ENCODE results near the gene IL36A. TPM values are rescaled to one million over a fixed set of nuclear protein-coding genes. Genes with fewer than 3 reads are reported as not detected.

IL36A gene
- total and polyA plus RNA-seq, 7 donors, result not detected

- WGBS, 2 donors, result 87 to 92% methylated on average over 3 of the region's 3 CpGs
- TF ChIP-seq POLR2A (IDR thresholded peaks at IDR 0.05) (no peak), CTCF (IDR thresholded peaks at IDR 0.05) (no peak), EP300 (IDR thresholded peaks at IDR 0.05) (no peak), POLR2AphosphoS5 (IDR thresholded peaks at IDR 0.05) (no peak)
- no peaks in the 10 kb centered on the region for H3K27me3 ChIP-seq
- no peak for DNase-seq
- H3K4me3 ChIP-seq, result no peak overlapping the region
- intact Hi-C loops (cut with DNase I), result no loop called here
- no peak overlapping the region for H3K27ac ChIP-seq
- H3K9me3 ChIP-seq, result no peaks in the 10 kb centered on the region
- no peaks in the 10 kb centered on the region for H3K4me1 ChIP-seq
- no peaks in the 10 kb centered on the region for H3K36me3 ChIP-seq
Observed at GRCh38 chr2:113038291-113038690, 33.0 kb downstream of the IL36A start.

GRCh38 chr2:113039158-113039557, 33.9 kb downstream of the IL36A start:
- H3K4me3 ChIP-seq, result no peak overlapping the region
- H3K27me3 ChIP-seq, result no peaks in the 10 kb centered on the region
- H3K9me3 ChIP-seq, result no peaks in the 10 kb centered on the region
- H3K27ac ChIP-seq, result no peak overlapping the region
- H3K36me3 ChIP-seq, result no peaks in the 10 kb centered on the region
- no peak for DNase-seq
- no peaks in the 10 kb centered on the region for H3K4me1 ChIP-seq
- TF ChIP-seq POLR2A (IDR thresholded peaks at IDR 0.05) (no peak), POLR2AphosphoS5 (IDR thresholded peaks at IDR 0.05) (no peak), CTCF (IDR thresholded peaks at IDR 0.05) (no peak), EP300 (IDR thresholded peaks at IDR 0.05) (no peak)
- intact Hi-C loops (cut with DNase I), result no loop called here
- WGBS, 2 donors, result 44 to 79% methylated on average over 2 of the region's 2 CpGs

DNA sequence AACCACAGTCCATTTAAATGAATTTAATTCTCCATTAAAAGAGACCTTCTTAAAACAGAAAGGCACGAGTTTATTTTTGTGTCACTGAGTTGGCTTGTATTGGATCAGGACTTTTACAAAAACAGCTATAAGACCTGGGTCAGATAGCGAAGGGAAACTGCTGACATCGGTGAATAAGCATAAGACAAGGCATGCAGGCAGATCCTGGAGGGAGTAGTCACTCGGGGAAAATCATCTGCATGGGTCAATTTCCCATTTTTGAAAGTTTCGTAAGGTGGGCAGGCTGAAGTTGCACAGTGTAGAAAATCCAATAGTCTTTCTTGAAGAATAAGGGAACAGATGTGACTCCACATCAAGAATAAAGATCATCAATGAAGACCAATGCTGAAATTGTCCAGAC, 34.5 kb downstream of the IL36A start:
- no peaks in the 10 kb centered on the region for H3K9me3 ChIP-seq
- H3K36me3 ChIP-seq, result no peaks in the 10 kb centered on the region
- H3K4me1 ChIP-seq, result no peaks in the 10 kb centered on the region
- H3K27me3 ChIP-seq, result no peaks in the 10 kb centered on the region
- TF ChIP-seq POLR2A (IDR thresholded peaks at IDR 0.05), result no peak
- no peak for TF ChIP-seq POLR2AphosphoS5 (IDR thresholded peaks at IDR 0.05)
- TF ChIP-seq CTCF (IDR thresholded peaks at IDR 0.05), result no peak
- no peak for TF ChIP-seq EP300 (IDR thresholded peaks at IDR 0.05)
- intact Hi-C loops (cut with DNase I), result no loop called here
- no peak for DNase-seq
- H3K4me3 ChIP-seq, result no peak overlapping the region
- H3K27ac ChIP-seq, result no peak overlapping the region
- WGBS, 2 donors, result 46 to 67% methylated on average over 5 of the region's 5 CpGs

GRCh38 chr2:113041871-113042270, 36.6 kb downstream of the IL36A start:
- intact Hi-C loops (cut with DNase I), result no loop called here
- DNase-seq, result no peak
- Histone ChIP-seq H3K27me3 (no peaks in the 10 kb centered on the region), H3K36me3 (no peaks in the 10 kb centered on the region), H3K4me3 (no peak overlapping the region), H3K27ac (no peak overlapping the region), H3K4me1 (no peaks in the 10 kb centered on the region), H3K9me3 (no peaks in the 10 kb centered on the region)
- TF ChIP-seq POLR2AphosphoS5 (IDR thresholded peaks at IDR 0.05) (no peak), POLR2A (IDR thresholded peaks at IDR 0.05) (no peak), CTCF (IDR thresholded peaks at IDR 0.05) (no peak), EP300 (IDR thresholded peaks at IDR 0.05) (no peak)
- WGBS, 2 donors, result 77 to 80% methylated on average over 5 of the region's 5 CpGs

DNA sequence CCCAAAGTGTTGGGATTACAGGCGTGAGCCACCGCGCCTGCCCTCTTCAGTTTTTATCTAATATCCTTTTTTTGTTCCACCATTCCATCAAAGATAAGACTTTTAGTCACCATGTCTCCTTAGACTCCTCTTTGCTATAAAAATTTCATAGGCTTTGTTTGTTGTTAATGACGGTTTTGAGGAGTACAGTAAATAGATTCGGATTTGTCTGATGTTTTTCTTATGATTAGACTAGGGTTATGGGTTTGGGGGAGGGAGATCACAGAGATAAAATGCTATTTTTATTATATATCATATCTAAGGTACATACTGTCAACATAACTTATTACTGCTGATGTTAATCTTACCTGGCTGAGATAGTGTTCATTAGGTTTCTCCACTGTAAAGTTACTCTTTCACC, 41.2 kb downstream of the IL36A start:
- Histone ChIP-seq H3K36me3 (no peaks in the 10 kb centered on the region), H3K27ac (no peak overlapping the region), H3K9me3 (no peaks in the 10 kb centered on the region), H3K4me1 (no peaks in the 10 kb centered on the region), H3K27me3 (no peaks in the 10 kb centered on the region), H3K4me3 (no peak overlapping the region)
- intact Hi-C loops (cut with DNase I), result no loop called here
- WGBS, 2 donors, result 82 to 93% methylated on average over 5 of the region's 5 CpGs
- DNase-seq, result no peak
- no peak for TF ChIP-seq CTCF (IDR thresholded peaks at IDR 0.05)
- no peak for TF ChIP-seq POLR2A (IDR thresholded peaks at IDR 0.05)
- no peak for TF ChIP-seq EP300 (IDR thresholded peaks at IDR 0.05)
- no peak for TF ChIP-seq POLR2AphosphoS5 (IDR thresholded peaks at IDR 0.05)

All from sigmoid colon (tissue), 7 donors.